Pancreas (tissue), 10 donors: Measurements from ENCODE around the gene EXOC7. TPM values are rescaled to one million over a fixed set of nuclear protein-coding genes. Genes with fewer than 3 reads are reported as not detected.
A peak's percentile ranks its signal among the peaks of the same experiment; 100 is the strongest.

ENCODE experiments used
- ATAC-seq, 4 donors: fragments of 200-7000 bp; cut with Tn5 transposase; one replicate each; pipeline versions ENCODE4 v1.8.0 to v1.9.1; 2020; ENCODE audit warnings: mild to moderate bottlenecking in 4 of 4, moderate library complexity in 4 of 4
- DNase-seq, 6 donors: peaks; one replicate each; pipeline ENCODE4 v3.0.0-alpha.2; 2020
- FAIRE-seq: peaks from 2 replicates; lab custom pipeline; 2012; peaks lifted over from hg19 to GRCh38; lab: Jason Lieb, UNC
- H3K27ac ChIP-seq, 4 donors: fragments of 200-600 bp; sonication (generic); 1 replicate in 3 of 4; 2 replicates in 1 of 4; pipeline versions ENCODE4 v1.5.0 to v1.8.0; 2020
- H3K27me3 ChIP-seq, 4 donors: fragments of 200-600 bp; one replicate each; pipeline ENCODE4 v1.8.0; 2021
- H3K36me3 ChIP-seq, 3 donors: fragments of 200-600 bp; sonication (generic) in 1 of 3; one replicate each; pipeline versions ENCODE4 v1.5.0 to v1.8.0; 2020 to 2021
- H3K4me1 ChIP-seq, 3 donors: fragments of 200-600 bp; one replicate each; pipeline ENCODE4 v1.8.0; 2021
- H3K4me3 ChIP-seq, 4 donors: fragments of 200-600 bp; sonication (generic) in 2 of 4; one replicate each; pipeline versions ENCODE4 v1.5.0 to v1.8.0; 2020 to 2021
- H3K9me3 ChIP-seq, 4 donors: fragments of 200-600 bp; one replicate each; pipeline ENCODE4 v1.8.0; 2021
- WGBS, 2 donors: extraction: QIAGEN DNeasy Blood & Tissue Kit; methylation state at CpG; one replicate each; pipeline ENCODE4 v1.1.7; 2013; 5-methylcytosine and 5-hydroxymethylcytosine counted together
- intact Hi-C, 3 donors: fragments of 100-400 bp; cut with DNase I; formaldehyde crosslinking; loops; one replicate each; pipeline versions ENCODE4 v1.11.1 to v1.14.2; 2022
- polyA plus RNA-seq, 2 donors: library from polyadenylated mRNA; stranded (reverse); fragments of 200-250 nt; gene quantifications; one replicate each; pipeline ENCODE4 v1.2.3, GENCODE V29; 2013
- total RNA-seq, 6 donors: library from RNA; stranded (reverse); fragmentation: NEBNext Ultra II Directional in 4 of 6; extraction: Animal tissue kit (Norgen Biotek cat#: 25700) in 4 of 6; gene quantifications; one replicate each; pipeline versions ENCODE4 v1.2.1 to v1.2.4, GENCODE V29; 2021 to 2023
- TF ChIP-seq, protein P1 (sequence below), 4 donors: fragments of 200-600 bp; sonication (generic) in 3 of 4; IDR thresholded peaks; one replicate each; pipeline versions ENCODE4 v1.5.0 to v1.8.0; 2021; ENCODE audit warnings: antibody characterized with exemption in 4 of 4
- donor health status: healthy with polysubstance abuse.
- donor health status: DM: no; HTN: no; CAD: no; lungs with moderate emphysema.
- donor health status: DM: no; HTN: no; CAD: no.
- donor health status: control.
- donor health status: control.
- donor health status: Bipolar disorder and iron deficiency.
- donor health status: DM: yes; HTN: yes; CAD: no.
- donor health status: DM: no; HTN: no; CAD: no.
- donor health status: DM: no; HTN: no; CAD: no.
- donor health status: DM: yes; HTN: yes; CAD: no.

EXOC7 gene, protein sequence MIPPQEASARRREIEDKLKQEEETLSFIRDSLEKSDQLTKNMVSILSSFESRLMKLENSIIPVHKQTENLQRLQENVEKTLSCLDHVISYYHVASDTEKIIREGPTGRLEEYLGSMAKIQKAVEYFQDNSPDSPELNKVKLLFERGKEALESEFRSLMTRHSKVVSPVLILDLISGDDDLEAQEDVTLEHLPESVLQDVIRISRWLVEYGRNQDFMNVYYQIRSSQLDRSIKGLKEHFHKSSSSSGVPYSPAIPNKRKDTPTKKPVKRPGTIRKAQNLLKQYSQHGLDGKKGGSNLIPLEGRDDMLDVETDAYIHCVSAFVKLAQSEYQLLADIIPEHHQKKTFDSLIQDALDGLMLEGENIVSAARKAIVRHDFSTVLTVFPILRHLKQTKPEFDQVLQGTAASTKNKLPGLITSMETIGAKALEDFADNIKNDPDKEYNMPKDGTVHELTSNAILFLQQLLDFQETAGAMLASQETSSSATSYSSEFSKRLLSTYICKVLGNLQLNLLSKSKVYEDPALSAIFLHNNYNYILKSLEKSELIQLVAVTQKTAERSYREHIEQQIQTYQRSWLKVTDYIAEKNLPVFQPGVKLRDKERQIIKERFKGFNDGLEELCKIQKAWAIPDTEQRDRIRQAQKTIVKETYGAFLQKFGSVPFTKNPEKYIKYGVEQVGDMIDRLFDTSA
- total RNA-seq = 10 to 100 TPM; 38.4 to 81.3 (median 49.8) TPM
- polyA plus RNA-seq = 100 to 1,000 TPM in 1 of 2 donors, 10 to 100 TPM in 1; 97.1 to 103 TPM

DNA sequence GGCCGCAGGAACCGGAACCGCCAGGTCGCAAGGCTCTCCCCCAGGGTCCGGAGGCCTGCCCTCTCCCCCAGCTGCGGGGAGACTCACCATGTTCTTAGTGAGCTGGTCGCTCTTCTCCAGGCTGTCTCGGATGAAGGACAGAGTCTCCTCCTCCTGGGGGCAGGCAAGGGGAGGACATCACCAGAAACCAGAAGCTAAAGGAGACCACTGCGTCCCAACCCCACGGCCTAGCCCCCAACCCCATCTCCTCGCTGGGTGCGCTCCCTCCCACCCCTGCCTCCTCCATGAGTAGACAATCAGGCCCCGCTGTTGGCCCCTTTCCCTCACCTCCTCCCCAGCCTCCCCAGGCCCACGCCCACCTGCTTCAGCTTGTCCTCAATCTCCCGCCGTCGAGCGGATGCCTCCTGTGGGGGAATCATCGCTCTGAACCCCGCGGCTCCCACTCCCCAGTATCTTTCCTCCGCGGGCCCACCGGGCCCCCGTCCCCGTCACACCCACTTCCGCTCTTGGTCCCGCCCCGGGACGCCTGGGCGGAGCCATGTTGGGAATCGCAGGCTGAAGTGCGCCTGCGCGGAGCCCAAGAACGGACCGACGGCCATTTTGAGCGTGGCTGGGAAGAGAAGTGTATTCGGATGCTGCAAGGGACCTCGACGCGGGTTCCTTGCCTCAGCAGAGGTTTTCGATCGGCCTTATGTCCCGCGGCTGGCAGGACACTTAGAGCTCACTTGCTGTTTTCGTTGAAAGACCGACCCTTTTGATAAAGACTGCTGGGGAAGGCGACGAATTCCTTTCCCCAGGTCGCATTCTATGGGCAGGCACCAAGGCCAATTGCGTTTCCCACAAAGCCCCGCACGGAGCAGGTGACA, at the start of gene EXOC7:
Gene EXOC7 (minus strand): TSS at position 514 of the 866 bp plus-strand sequence. CDS start 95 bp downstream, at position 419.
- Histone ChIP-seq H3K27me3 (no peaks in the 10 kb centered on the region), H3K9me3 (no peaks in the 10 kb centered on the region), H3K4me3 (peak within 1 kb of the TSS; percentile 64 to 88 (median 79)), H3K4me1 (peaks cover 3 to 10% (median 6%) of the 10 kb centered on the region in 3 donors), H3K36me3 (peaks cover 0 to 21% (median 3%) of the 10 kb centered on the region in 3 donors), H3K27ac (peak within 1 kb of the TSS in 3 of 4 donors; percentile 33 to 75 (median 61))
- FAIRE-seq (no peak), ATAC-seq (peak; percentile 96), DNase-seq (peak; percentile 85 to 97 (median 92))
- 4 to 5% methylated on average over 49 to 55 of the region's 55 CpGs for WGBS, 2 donors
- TF ChIP-seq, protein P1, sequence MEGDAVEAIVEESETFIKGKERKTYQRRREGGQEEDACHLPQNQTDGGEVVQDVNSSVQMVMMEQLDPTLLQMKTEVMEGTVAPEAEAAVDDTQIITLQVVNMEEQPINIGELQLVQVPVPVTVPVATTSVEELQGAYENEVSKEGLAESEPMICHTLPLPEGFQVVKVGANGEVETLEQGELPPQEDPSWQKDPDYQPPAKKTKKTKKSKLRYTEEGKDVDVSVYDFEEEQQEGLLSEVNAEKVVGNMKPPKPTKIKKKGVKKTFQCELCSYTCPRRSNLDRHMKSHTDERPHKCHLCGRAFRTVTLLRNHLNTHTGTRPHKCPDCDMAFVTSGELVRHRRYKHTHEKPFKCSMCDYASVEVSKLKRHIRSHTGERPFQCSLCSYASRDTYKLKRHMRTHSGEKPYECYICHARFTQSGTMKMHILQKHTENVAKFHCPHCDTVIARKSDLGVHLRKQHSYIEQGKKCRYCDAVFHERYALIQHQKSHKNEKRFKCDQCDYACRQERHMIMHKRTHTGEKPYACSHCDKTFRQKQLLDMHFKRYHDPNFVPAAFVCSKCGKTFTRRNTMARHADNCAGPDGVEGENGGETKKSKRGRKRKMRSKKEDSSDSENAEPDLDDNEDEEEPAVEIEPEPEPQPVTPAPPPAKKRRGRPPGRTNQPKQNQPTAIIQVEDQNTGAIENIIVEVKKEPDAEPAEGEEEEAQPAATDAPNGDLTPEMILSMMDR (IDR thresholded peaks at IDR 0.05) = no peak
- intact Hi-C loops = no loop called here

DNA sequence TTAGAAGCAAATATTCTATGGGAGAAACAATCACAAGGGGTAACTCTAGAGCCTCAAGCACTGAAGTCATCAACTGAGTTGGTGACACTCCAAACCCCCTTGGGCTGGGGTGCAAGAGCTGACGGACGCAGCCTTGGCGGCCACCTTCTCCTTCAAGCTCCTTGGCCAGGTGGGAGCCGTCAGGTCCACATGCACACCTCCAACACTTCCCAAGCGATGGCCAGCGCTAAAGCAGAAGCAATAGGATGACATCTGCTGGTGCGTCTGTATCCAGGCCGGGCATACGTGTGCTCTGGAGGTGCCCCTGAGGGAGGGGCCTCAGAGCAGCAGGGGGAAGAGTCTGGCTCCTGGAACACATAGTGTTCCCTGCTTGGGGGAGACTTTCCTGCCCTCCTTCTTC, 49.6 kb upstream of the EXOC7 start:
- intact Hi-C loops = loop anchor here in 1 of 3 donors (5.0 kb wide), 1 partner anchor 36 kb away; no protein-coding TSS in a partner anchor
- Histone ChIP-seq H3K9me3 (no peaks in the 10 kb centered on the region), H3K27ac (no peak overlapping the region), H3K36me3 (no peaks in the 10 kb centered on the region), H3K4me3 (no peak overlapping the region), H3K4me1 (no peaks in the 10 kb centered on the region), H3K27me3 (no peaks in the 10 kb centered on the region)
- no peak for DNase-seq
- FAIRE-seq = no peak
- TF ChIP-seq, protein P1 (IDR thresholded peaks at IDR 0.05) = no peak
- no peak for ATAC-seq
- 83 to 84% methylated on average over 9 of the region's 9 CpGs for WGBS, 2 donors

DNA sequence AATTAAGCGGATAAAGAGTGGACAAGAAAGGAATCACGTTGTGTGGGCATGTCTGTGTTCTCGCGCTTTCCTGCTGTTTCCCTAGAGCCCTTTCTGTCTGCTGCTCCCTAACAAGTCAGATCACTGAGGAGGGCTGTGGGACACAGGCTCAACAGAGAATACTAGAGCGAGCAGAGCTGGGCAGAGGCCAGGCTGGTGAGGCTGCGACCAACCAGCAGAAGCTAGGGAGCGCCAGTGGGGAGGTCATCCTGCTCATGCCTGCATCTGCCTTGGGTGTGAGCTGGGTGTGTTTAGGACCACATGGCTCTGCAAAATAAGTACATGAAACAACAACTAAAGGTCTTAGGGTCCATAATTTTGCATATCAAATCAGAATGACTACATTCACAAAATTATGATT, 49.0 kb upstream of the EXOC7 start:
- Histone ChIP-seq H3K36me3 (no peaks in the 10 kb centered on the region), H3K4me3 (no peak overlapping the region), H3K27ac (no peak overlapping the region), H3K27me3 (no peaks in the 10 kb centered on the region), H3K9me3 (no peaks in the 10 kb centered on the region), H3K4me1 (no peaks in the 10 kb centered on the region)
- DNase-seq (no peak), FAIRE-seq (no peak), ATAC-seq (no peak)
- intact Hi-C loops = loop anchor here in 1 of 3 donors (5.0 kb wide), 1 partner anchor 35 kb away; no protein-coding TSS in a partner anchor
- TF ChIP-seq, protein P1 (IDR thresholded peaks at IDR 0.05) = no peak
- 83% methylated on average over 7 of the region's 7 CpGs for WGBS, 2 donors

DNA sequence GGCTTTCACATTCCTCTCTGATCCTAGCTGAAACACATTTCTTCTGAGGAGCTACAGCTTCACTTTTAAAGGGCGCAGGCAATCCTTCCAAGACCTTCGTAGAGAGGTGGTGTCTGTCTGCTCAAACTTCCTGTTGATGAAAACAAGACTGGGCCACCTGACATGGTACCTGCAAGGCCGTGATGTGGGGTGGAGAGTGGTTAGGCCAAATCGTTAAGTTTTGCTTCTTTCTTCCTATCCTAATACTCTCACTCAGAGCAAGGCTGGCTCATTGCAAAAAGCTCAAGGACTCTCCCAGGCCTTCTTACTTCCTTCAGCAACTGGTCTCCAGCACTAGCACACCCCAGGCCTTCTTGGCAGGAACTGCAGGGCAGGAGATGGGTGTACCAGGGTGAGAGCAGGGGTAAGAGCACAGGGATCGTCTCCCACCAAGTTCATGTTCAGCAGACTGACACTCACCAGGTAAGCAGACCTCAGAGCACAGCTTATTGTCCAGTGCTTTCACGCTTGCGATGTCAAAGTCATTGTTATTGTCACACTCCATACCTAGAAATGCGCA, 48.4 kb upstream of the EXOC7 start:
- H3K4me3 ChIP-seq = no peak overlapping the region
- TF ChIP-seq, protein P1 (IDR thresholded peaks at IDR 0.05) = no peak
- no peaks in the 10 kb centered on the region for H3K36me3 ChIP-seq
- H3K9me3 ChIP-seq = no peaks in the 10 kb centered on the region
- FAIRE-seq (no peak), ATAC-seq (no peak), DNase-seq (no peak)
- WGBS, 2 donors = 80 to 82% methylated on average over 8 of the region's 8 CpGs
- H3K27me3 ChIP-seq = no peaks in the 10 kb centered on the region
- H3K4me1 ChIP-seq = no peaks in the 10 kb centered on the region
- no peak overlapping the region for H3K27ac ChIP-seq
- intact Hi-C loops = loop anchor here in 1 of 3 donors (5.0 kb wide), 1 partner anchor 35 kb away; no protein-coding TSS in a partner anchor
